Liver (tissue), 3 donors: Measurements from ENCODE around the gene AKAP7.

Experiments used
- ATF3 ChIP-seq: IDR thresholded peaks from 2 replicates; pipeline ENCODE4 v1.6.1; 2016; ENCODE audit warnings: antibody characterized with exemption
- EGR1 ChIP-seq, 2 donors: IDR thresholded peaks; 2 replicates each; pipeline ENCODE4 v1.6.1; 2016 to 2018; ENCODE audit warnings: antibody characterized with exemption in 2 of 2, low read depth in 2 of 2
- FOXA1 ChIP-seq: IDR thresholded peaks from 2 replicates; pipeline ENCODE4 v1.6.1; 2016; ENCODE audit warnings: antibody characterized with exemption
- JUND ChIP-seq, 2 donors: IDR thresholded peaks; 2 replicates each; pipeline ENCODE4 v1.6.1; 2016; ENCODE audit warnings: antibody characterized with exemption in 2 of 2
- MAX ChIP-seq: IDR thresholded peaks from 2 replicates; pipeline ENCODE4 v1.6.1; 2016; ENCODE audit warnings: antibody characterized with exemption
- NR2F2 ChIP-seq: IDR thresholded peaks from 2 replicates; pipeline ENCODE4 v1.6.1; 2016; ENCODE audit warnings: antibody characterized with exemption
- RAD21 ChIP-seq, 2 donors: IDR thresholded peaks; 2 replicates each; pipeline ENCODE4 v1.6.1; 2016; ENCODE audit warnings: antibody characterized with exemption in 2 of 2, mild to moderate bottlenecking in 2 of 2
- TAF1 ChIP-seq: conservative IDR thresholded peaks from 2 replicates; pipeline ENCODE4 v1.6.1; 2016; ENCODE audit warnings: antibody characterized with exemption, mild to moderate bottlenecking
- ZBTB33 ChIP-seq: IDR thresholded peaks from 2 replicates; pipeline ENCODE4 v1.6.1; 2016; ENCODE audit warnings: antibody characterized with exemption
- TF ChIP-seq, protein P1 (sequence below): fragments of 150-350 bp; IDR thresholded peaks from 2 replicates; pipeline ENCODE4 v1.5.1; 2017; ENCODE audit warnings: improper control_type of control experiment, low read depth, low read length; ENCODE audit not compliant: missing input control
- TF ChIP-seq, protein P2 (sequence below): IDR thresholded peaks from 2 replicates; pipeline ENCODE4 v1.6.1; 2016; ENCODE audit warnings: antibody characterized with exemption, mild to moderate bottlenecking
- donor health status: healthy.
- donor health status: healthy.

DNA sequence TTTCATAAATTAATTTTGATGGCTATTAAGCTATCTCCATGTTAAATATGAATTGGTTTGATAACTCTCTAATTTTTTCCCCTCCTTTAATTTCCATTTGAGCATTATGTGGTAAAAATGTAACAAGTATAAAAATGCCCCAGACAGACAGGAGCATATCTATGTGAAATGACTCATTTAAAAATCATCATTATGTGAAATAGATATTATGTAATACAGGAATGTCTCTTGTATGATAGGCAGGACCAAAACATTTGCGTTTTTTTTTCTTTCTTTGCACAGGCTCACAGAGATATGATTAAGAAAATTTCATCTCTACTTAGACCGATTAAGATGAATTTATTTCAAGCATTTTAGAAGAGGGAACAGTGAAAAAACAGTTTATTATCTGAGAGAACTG lies 95.8 kb downstream of the AKAP7 start:
- TF ChIP-seq MAX (no peak), ATF3 (no peak), EGR1 (IDR thresholded peaks at IDR 0.05; ENCODE audit: low read depth in 2 of 2) (no peak), FOXA1 (no peak), ZBTB33 (no peak), TAF1 (no peak), RAD21 (IDR thresholded peaks at IDR 0.05) (no peak), JUND (IDR thresholded peaks at IDR 0.05) (no peak), NR2F2 (no peak)
- TF ChIP-seq, protein P1, sequence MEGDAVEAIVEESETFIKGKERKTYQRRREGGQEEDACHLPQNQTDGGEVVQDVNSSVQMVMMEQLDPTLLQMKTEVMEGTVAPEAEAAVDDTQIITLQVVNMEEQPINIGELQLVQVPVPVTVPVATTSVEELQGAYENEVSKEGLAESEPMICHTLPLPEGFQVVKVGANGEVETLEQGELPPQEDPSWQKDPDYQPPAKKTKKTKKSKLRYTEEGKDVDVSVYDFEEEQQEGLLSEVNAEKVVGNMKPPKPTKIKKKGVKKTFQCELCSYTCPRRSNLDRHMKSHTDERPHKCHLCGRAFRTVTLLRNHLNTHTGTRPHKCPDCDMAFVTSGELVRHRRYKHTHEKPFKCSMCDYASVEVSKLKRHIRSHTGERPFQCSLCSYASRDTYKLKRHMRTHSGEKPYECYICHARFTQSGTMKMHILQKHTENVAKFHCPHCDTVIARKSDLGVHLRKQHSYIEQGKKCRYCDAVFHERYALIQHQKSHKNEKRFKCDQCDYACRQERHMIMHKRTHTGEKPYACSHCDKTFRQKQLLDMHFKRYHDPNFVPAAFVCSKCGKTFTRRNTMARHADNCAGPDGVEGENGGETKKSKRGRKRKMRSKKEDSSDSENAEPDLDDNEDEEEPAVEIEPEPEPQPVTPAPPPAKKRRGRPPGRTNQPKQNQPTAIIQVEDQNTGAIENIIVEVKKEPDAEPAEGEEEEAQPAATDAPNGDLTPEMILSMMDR = no peak
- TF ChIP-seq, protein P2, sequence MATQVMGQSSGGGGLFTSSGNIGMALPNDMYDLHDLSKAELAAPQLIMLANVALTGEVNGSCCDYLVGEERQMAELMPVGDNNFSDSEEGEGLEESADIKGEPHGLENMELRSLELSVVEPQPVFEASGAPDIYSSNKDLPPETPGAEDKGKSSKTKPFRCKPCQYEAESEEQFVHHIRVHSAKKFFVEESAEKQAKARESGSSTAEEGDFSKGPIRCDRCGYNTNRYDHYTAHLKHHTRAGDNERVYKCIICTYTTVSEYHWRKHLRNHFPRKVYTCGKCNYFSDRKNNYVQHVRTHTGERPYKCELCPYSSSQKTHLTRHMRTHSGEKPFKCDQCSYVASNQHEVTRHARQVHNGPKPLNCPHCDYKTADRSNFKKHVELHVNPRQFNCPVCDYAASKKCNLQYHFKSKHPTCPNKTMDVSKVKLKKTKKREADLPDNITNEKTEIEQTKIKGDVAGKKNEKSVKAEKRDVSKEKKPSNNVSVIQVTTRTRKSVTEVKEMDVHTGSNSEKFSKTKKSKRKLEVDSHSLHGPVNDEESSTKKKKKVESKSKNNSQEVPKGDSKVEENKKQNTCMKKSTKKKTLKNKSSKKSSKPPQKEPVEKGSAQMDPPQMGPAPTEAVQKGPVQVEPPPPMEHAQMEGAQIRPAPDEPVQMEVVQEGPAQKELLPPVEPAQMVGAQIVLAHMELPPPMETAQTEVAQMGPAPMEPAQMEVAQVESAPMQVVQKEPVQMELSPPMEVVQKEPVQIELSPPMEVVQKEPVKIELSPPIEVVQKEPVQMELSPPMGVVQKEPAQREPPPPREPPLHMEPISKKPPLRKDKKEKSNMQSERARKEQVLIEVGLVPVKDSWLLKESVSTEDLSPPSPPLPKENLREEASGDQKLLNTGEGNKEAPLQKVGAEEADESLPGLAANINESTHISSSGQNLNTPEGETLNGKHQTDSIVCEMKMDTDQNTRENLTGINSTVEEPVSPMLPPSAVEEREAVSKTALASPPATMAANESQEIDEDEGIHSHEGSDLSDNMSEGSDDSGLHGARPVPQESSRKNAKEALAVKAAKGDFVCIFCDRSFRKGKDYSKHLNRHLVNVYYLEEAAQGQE = no peak
